PC-9 (cell line): Measurements from ENCODE around the gene CETN3.

Source experiments
- EZH2 ChIP-seq: fragments of 200-600 bp; sonication (generic); IDR thresholded peaks from 2 replicates; pipeline ENCODE4 v1.8.0; 2017; ENCODE audit warnings: antibody characterized with exemption, low read depth
- TF ChIP-seq, protein P1 (sequence below): fragments of 200-600 bp; sonication (generic); conservative IDR thresholded peaks from 2 replicates; pipeline ENCODE4 v1.6.1; 2017; ENCODE audit warnings: mixed run types, antibody characterized with exemption, mild to moderate bottlenecking, moderate library complexity

DNA sequence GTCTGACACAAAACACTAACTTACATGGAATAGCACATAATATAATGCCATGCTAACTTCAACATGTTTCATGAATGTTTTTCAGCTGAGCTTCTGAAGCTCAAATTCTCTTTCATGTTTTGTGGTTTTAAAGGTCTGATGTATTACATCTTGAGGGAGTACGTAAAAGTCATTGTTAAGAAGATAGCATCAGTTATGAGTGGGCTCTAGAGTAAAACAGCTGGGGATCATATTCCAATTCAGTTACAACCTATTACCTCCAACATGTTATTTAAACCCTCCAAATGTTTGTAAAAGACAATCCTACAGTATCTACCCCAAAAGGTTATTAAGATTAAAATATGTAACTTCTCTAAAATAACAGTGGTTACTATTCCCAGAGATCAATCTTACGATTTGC is 19.2 kb downstream of the CETN3 start:
- TF ChIP-seq, protein P1, sequence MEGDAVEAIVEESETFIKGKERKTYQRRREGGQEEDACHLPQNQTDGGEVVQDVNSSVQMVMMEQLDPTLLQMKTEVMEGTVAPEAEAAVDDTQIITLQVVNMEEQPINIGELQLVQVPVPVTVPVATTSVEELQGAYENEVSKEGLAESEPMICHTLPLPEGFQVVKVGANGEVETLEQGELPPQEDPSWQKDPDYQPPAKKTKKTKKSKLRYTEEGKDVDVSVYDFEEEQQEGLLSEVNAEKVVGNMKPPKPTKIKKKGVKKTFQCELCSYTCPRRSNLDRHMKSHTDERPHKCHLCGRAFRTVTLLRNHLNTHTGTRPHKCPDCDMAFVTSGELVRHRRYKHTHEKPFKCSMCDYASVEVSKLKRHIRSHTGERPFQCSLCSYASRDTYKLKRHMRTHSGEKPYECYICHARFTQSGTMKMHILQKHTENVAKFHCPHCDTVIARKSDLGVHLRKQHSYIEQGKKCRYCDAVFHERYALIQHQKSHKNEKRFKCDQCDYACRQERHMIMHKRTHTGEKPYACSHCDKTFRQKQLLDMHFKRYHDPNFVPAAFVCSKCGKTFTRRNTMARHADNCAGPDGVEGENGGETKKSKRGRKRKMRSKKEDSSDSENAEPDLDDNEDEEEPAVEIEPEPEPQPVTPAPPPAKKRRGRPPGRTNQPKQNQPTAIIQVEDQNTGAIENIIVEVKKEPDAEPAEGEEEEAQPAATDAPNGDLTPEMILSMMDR = no peak
- no peak for TF ChIP-seq EZH2
